H9 (cell line): ENCODE data around the gene SGCD. TPM values are rescaled to one million over a fixed set of nuclear protein-coding genes. Genes with fewer than 3 reads are reported as not detected.

Source experiments
- DNase-seq: peaks from one replicate; pipeline ENCODE4 v3.0.0-alpha.2; 2017
- H2AFZ ChIP-seq: one replicate; pipeline ENCODE4 v1.6.1; 2013; ENCODE audit warnings: mild to moderate bottlenecking, low read length, control low read depth, moderate library complexity
- H2AK5ac ChIP-seq: 2 replicates; pipeline ENCODE4 v1.6.1; 2013; ENCODE audit warnings: low read length, control low read depth, mixed read lengths; ENCODE audit not compliant: insufficient read length
- H2BK120ac ChIP-seq: one replicate; pipeline ENCODE4 v1.6.1; 2013; ENCODE audit warnings: low read depth, mild to moderate bottlenecking, low read length, control low read depth, inconsistent platforms; ENCODE audit not compliant: poor library complexity, severe bottlenecking
- H2BK12ac ChIP-seq: 2 replicates; pipeline ENCODE4 v1.6.1; 2013; ENCODE audit warnings: low read length, control low read depth, mixed read lengths, low read depth; ENCODE audit not compliant: insufficient read length
- H2BK15ac ChIP-seq: 2 replicates; pipeline ENCODE4 v1.6.1; 2013; ENCODE audit warnings: low read depth, low read length, control low read depth
- H2BK20ac ChIP-seq: one replicate; pipeline ENCODE4 v1.6.1; 2013; ENCODE audit warnings: low read depth, mild to moderate bottlenecking, low read length, control low read depth, inconsistent platforms; ENCODE audit not compliant: poor library complexity, severe bottlenecking
- H2BK5ac ChIP-seq: 2 replicates; pipeline ENCODE4 v1.6.1; 2013; ENCODE audit warnings: low read length, control low read depth, mixed read lengths; ENCODE audit not compliant: insufficient read length
- H3K14ac ChIP-seq: 2 replicates; pipeline ENCODE4 v1.6.1; 2013; ENCODE audit warnings: low read length, control low read depth; ENCODE audit not compliant: insufficient read depth
- H3K18ac ChIP-seq: 2 replicates; pipeline ENCODE4 v1.6.1; 2013; ENCODE audit warnings: low read depth, mild to moderate bottlenecking, mixed read lengths, low read length, control low read depth; ENCODE audit not compliant: insufficient read length
- H3K23ac ChIP-seq: 2 replicates; pipeline ENCODE4 v1.6.1; 2013; ENCODE audit warnings: low read length, control low read depth, mixed read lengths, low read depth; ENCODE audit not compliant: insufficient read length
- H3K23me2 ChIP-seq: 2 replicates; pipeline ENCODE4 v1.6.1; 2013; ENCODE audit warnings: low read depth, mild to moderate bottlenecking, mixed read lengths, low read length, control low read depth; ENCODE audit not compliant: insufficient read length, poor library complexity, severe bottlenecking
- H3K27ac ChIP-seq: 2 replicates; pipeline ENCODE4 v1.5.1; 2013; ENCODE audit warnings: low read length, control low read depth, mixed read lengths, low read depth; ENCODE audit not compliant: insufficient read length
- H3K27me3 ChIP-seq: 2 replicates; pipeline ENCODE4 v1.6.1; 2013; ENCODE audit warnings: low read length, control low read depth, inconsistent platforms; ENCODE audit not compliant: insufficient read depth
- H3K4ac ChIP-seq: 2 replicates; pipeline ENCODE4 v1.6.1; 2013; ENCODE audit warnings: low read depth, mild to moderate bottlenecking, control low read depth, inconsistent platforms, low read length, moderate library complexity
- H3K4me1 ChIP-seq: 2 replicates; pipeline ENCODE4 v1.6.1; 2013; ENCODE audit warnings: low read length, control low read depth, inconsistent platforms; ENCODE audit not compliant: insufficient read depth
- H3K4me2 ChIP-seq: 2 replicates; pipeline ENCODE4 v1.6.1; 2013; ENCODE audit warnings: low read length, control low read depth, mixed read lengths; ENCODE audit not compliant: insufficient read length, insufficient read depth
- H3K56ac ChIP-seq: 2 replicates; pipeline ENCODE4 v1.6.1; 2013; ENCODE audit warnings: low read depth, mild to moderate bottlenecking, mixed read lengths, low read length, control low read depth; ENCODE audit not compliant: insufficient read length
- H3K79me1 ChIP-seq: 2 replicates; pipeline ENCODE4 v1.6.1; 2013; ENCODE audit warnings: low read depth, mild to moderate bottlenecking, moderate library complexity, low read length, control low read depth, inconsistent platforms; ENCODE audit not compliant: insufficient read depth, poor library complexity, severe bottlenecking
- H3K79me2 ChIP-seq: 2 replicates; pipeline ENCODE4 v1.6.1; 2013; ENCODE audit warnings: low read length, control low read depth, inconsistent platforms; ENCODE audit not compliant: insufficient read depth
- H3K9ac ChIP-seq: 2 replicates; pipeline ENCODE4 v1.6.1; 2013; ENCODE audit warnings: low read length, control low read depth, mixed read lengths; ENCODE audit not compliant: insufficient read length; ENCODE audit errors: extremely low read depth
- H3K9me3 ChIP-seq: one replicate; pipeline ENCODE4 v1.6.1; 2013; ENCODE audit warnings: low read depth, low read length, inconsistent platforms; ENCODE audit not compliant: control insufficient read depth
- H3T11ph ChIP-seq: one replicate; pipeline ENCODE4 v1.6.1; 2013; ENCODE audit warnings: mild to moderate bottlenecking, low read length, control low read depth, inconsistent platforms
- H4K20me1 ChIP-seq: one replicate; pipeline ENCODE4 v1.6.1; 2013; ENCODE audit not compliant: control insufficient read depth, insufficient read length, insufficient read depth
- H4K5ac ChIP-seq: 2 replicates; pipeline ENCODE4 v1.6.1; 2013; ENCODE audit warnings: low read depth, mild to moderate bottlenecking, mixed read lengths, low read length, control low read depth; ENCODE audit not compliant: insufficient read length
- H4K8ac ChIP-seq: replicated peaks from 2 replicates; pipeline ENCODE4 v1.6.1; 2013; ENCODE audit warnings: low read length, control low read depth, mixed read lengths, low read depth; ENCODE audit not compliant: insufficient read length
- H4K91ac ChIP-seq: 2 replicates; pipeline ENCODE4 v1.6.1; 2013; ENCODE audit warnings: low read depth, mild to moderate bottlenecking, moderate library complexity, mixed read lengths, low read length, control low read depth; ENCODE audit not compliant: insufficient read length
- H3K27ac Mint-ChIP-seq, 3 experiments: 2 replicates in 2 of 3; 3 replicates in 1 of 3; pipeline ENCODE4 v1.8.0; 2020 to 2021; ENCODE audit warnings: mixed read lengths in 3 of 3, mild to moderate bottlenecking in 1 of 3, moderate library complexity in 1 of 3
- H3K27me3 Mint-ChIP-seq: 2 replicates; pipeline ENCODE4 v1.8.0; 2021; ENCODE audit warnings: low read depth, mild to moderate bottlenecking, moderate library complexity, mixed read lengths
- H3K36me3 Mint-ChIP-seq, 3 experiments: 2 replicates in 2 of 3; 3 replicates in 1 of 3; pipeline ENCODE4 v1.8.0; 2020 to 2021; ENCODE audit warnings: low read depth in 3 of 3, mixed read lengths in 3 of 3; ENCODE audit not compliant: insufficient read depth in 1 of 3
- H3K4me1 Mint-ChIP-seq, 2 experiments: 2 replicates each; pipeline ENCODE4 v1.8.0; 2020; ENCODE audit warnings: mixed read lengths in 2 of 2
- H3K4me3 Mint-ChIP-seq, 2 experiments: 2 replicates in 1 of 2; 3 replicates in 1 of 2; pipeline ENCODE4 v1.8.0; 2020 to 2021; ENCODE audit warnings: mild to moderate bottlenecking in 2 of 2, mixed read lengths in 2 of 2, moderate library complexity in 1 of 2
- H3K9me3 Mint-ChIP-seq, 2 experiments: 2 replicates in 1 of 2; 3 replicates in 1 of 2; pipeline ENCODE4 v1.8.0; 2020; ENCODE audit warnings: mild to moderate bottlenecking in 2 of 2, mixed read lengths in 2 of 2, moderate library complexity in 1 of 2
- WGBS: extraction: QIAGEN DNeasy Blood & Tissue Kit; methylation state at CpG from one replicate; pipeline ENCODE4 v1.1.7; 2013; ENCODE audit warnings: missing lambda C conversion rate, low lambda C conversion rate, mixed read lengths; ENCODE audit not compliant: insufficient read length; ENCODE audit errors: extremely low coverage; 5-methylcytosine and 5-hydroxymethylcytosine counted together
- total RNA-seq: library from RNA; stranded (reverse); gene quantifications from 2 replicates; pipeline ENCODE4 v1.2.1, GENCODE V29; 2021
- TF ChIP-seq, protein P1 (sequence below): fragments of 200-600 bp; sonication (generic); conservative IDR thresholded peaks from 3 replicates; pipeline ENCODE4 v1.8.0; 2021; ENCODE audit warnings: antibody characterized with exemption, mild to moderate bottlenecking

Gene SGCD
- total RNA-seq, 1 experiment from 2014 or later: 0.11 TPM

DNA sequence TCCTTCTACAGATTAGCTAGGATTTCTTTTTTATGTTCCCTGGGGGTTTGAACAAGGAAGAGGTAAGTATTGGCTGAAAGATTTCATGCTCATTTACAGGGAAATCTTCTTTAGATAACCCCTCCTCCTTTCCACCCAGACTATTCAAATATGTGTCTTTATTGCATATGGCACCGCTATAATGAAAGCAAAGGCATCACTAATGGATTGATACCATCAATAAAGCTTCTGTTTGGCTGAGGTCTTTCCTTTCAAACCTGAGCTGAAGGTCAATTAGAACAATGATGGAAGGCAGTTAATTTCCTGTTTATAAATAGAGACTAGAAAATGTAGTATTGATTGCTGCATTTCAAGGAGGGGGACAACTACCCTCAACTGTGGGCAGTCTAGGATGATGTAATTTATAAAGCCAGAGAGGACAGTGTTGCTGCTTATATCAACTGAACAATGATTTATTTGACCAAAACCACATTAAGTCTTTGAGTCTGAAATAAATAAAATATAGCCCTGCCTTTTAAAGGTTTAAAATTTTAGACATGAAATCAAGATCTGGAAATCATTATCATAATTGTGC, 132.9 kb downstream of the SGCD start:
- no peak overlapping the region for H3K18ac ChIP-seq
- no peak overlapping the region for H4K5ac ChIP-seq
- H2BK15ac ChIP-seq: no peak overlapping the region
- no peak overlapping the region for H2BK120ac ChIP-seq
- H2AFZ ChIP-seq: no peak overlapping the region
- no peak overlapping the region for H3K9ac ChIP-seq
- no peak overlapping the region for H3K27ac ChIP-seq
- no peak overlapping the region for H3K27ac Mint-ChIP-seq
- no peak overlapping the region for H3K4me3 Mint-ChIP-seq
- H3K4ac ChIP-seq: no peak overlapping the region
- no peaks in the 10 kb centered on the region for H3K79me2 ChIP-seq
- no CpG with 5 or more reads among the region's 1 CpG for WGBS
- H3K9me3 ChIP-seq: no peaks in the 10 kb centered on the region
- no peak overlapping the region for H2BK5ac ChIP-seq
- H3K23ac ChIP-seq: no peak overlapping the region
- H3K27me3 Mint-ChIP-seq: no peaks in the 10 kb centered on the region
- no peak overlapping the region for H2BK20ac ChIP-seq
- no peaks in the 10 kb centered on the region for H3K4me1 ChIP-seq
- no peaks in the 10 kb centered on the region for H4K20me1 ChIP-seq
- no peak overlapping the region for H3K4me2 ChIP-seq
- DNase-seq: no peak
- H4K8ac ChIP-seq: no peak overlapping the region
- TF ChIP-seq, protein P1, sequence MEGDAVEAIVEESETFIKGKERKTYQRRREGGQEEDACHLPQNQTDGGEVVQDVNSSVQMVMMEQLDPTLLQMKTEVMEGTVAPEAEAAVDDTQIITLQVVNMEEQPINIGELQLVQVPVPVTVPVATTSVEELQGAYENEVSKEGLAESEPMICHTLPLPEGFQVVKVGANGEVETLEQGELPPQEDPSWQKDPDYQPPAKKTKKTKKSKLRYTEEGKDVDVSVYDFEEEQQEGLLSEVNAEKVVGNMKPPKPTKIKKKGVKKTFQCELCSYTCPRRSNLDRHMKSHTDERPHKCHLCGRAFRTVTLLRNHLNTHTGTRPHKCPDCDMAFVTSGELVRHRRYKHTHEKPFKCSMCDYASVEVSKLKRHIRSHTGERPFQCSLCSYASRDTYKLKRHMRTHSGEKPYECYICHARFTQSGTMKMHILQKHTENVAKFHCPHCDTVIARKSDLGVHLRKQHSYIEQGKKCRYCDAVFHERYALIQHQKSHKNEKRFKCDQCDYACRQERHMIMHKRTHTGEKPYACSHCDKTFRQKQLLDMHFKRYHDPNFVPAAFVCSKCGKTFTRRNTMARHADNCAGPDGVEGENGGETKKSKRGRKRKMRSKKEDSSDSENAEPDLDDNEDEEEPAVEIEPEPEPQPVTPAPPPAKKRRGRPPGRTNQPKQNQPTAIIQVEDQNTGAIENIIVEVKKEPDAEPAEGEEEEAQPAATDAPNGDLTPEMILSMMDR: no peak
- no peaks in the 10 kb centered on the region for H3K23me2 ChIP-seq
- H3K14ac ChIP-seq: no peak overlapping the region
- H2BK12ac ChIP-seq: no peak overlapping the region
- no peak overlapping the region for H3K56ac ChIP-seq
- no peak overlapping the region for H2AK5ac ChIP-seq
- H3K36me3 Mint-ChIP-seq: no peaks in the 10 kb centered on the region
- H3T11ph ChIP-seq: no peak overlapping the region
- H3K27me3 ChIP-seq: no peaks in the 10 kb centered on the region
- no peak overlapping the region for H4K91ac ChIP-seq
- peaks cover 8 to 9% of the 10 kb centered on the region in 2 experiments for H3K4me1 Mint-ChIP-seq
- H3K9me3 Mint-ChIP-seq: no peaks in the 10 kb centered on the region
- H3K79me1 ChIP-seq: no peaks in the 10 kb centered on the region
